PC-9 (cell line): Measurements from ENCODE around the gene ICA1. TPM values are rescaled to one million over a fixed set of nuclear protein-coding genes. Genes with fewer than 3 reads are reported as not detected.

Source experiments
- BruUV-seq: library from RNA; stranded (reverse); fragments of 400-500 nt; replicated peaks from 2 replicates; lab custom pipeline; 2021; lab: Mats Ljungman, UMichigan
- CTCF ChIA-PET: fragments of 300-600 bp; sonication (Branson Sonifier 250); formaldehyde crosslinking; loops from one replicate; lab custom pipeline; 2022; ENCODE audit warnings: antibody characterized with exemption; lab: Charles Lee
- POLR2A ChIA-PET: fragments of 300-600 bp; sonication (Branson Sonifier 250); formaldehyde crosslinking; loops from one replicate; lab custom pipeline; 2022; ENCODE audit warnings: antibody characterized with exemption; ENCODE audit not compliant: unreplicated experiment; lab: Charles Lee
- DNase-seq, 2 experiments: peaks; one replicate each; pipeline versions ENCODE4 v3.0.0 to v3.0.0-alpha.2; 2015 to 2022; ENCODE audit warnings: mixed read lengths in 1 of 2
- H2AFZ ChIP-seq: fragments of 200-600 bp; sonication (generic); 2 replicates; pipeline ENCODE4 v1.8.1; 2017; ENCODE audit warnings: antibody characterized with exemption
- H3F3A ChIP-seq: fragments of 200-600 bp; sonication (generic); 2 replicates; pipeline ENCODE4 v1.8.1; 2017; ENCODE audit warnings: antibody characterized with exemption, mild to moderate bottlenecking, low read depth; ENCODE audit not compliant: insufficient read depth
- H3K27ac ChIP-seq: fragments of 200-600 bp; sonication (generic); 2 replicates; pipeline ENCODE4 v1.6.1; 2016; ENCODE audit warnings: mixed run types
- H3K27me3 ChIP-seq: fragments of 200-600 bp; sonication (generic); 2 replicates; pipeline ENCODE4 v1.6.1; 2016; ENCODE audit warnings: low read depth, mixed run types; ENCODE audit not compliant: insufficient read depth
- H3K36me3 ChIP-seq: fragments of 200-600 bp; sonication (generic); 2 replicates; pipeline ENCODE4 v1.6.1; 2016; ENCODE audit warnings: low read depth, mixed run types
- H3K4me1 ChIP-seq: fragments of 200-600 bp; sonication (generic); replicated peaks from 2 replicates; pipeline ENCODE4 v1.6.1; 2016; ENCODE audit warnings: mixed run types; ENCODE audit not compliant: insufficient read depth
- H3K4me2 ChIP-seq: fragments of 200-600 bp; sonication (generic); 2 replicates; pipeline ENCODE4 v1.6.1; 2017; ENCODE audit warnings: mixed run types
- H3K4me3 ChIP-seq: fragments of 200-600 bp; sonication (generic); 2 replicates; pipeline ENCODE4 v1.6.1; 2016; ENCODE audit warnings: mixed run types
- H3K79me2 ChIP-seq: fragments of 200-600 bp; sonication (generic); 2 replicates; pipeline ENCODE4 v1.6.1; 2017; ENCODE audit warnings: low read depth, mixed run types
- H3K9me2 ChIP-seq: fragments of 200-600 bp; sonication (generic); 2 replicates; pipeline ENCODE4 v1.8.1; 2017; ENCODE audit warnings: mild to moderate bottlenecking; ENCODE audit not compliant: insufficient read depth
- H3K9me3 ChIP-seq: fragments of 200-600 bp; sonication (generic); 2 replicates; pipeline ENCODE4 v1.8.1; 2016; ENCODE audit warnings: low read depth; ENCODE audit not compliant: insufficient read depth
- H4K20me1 ChIP-seq: fragments of 200-600 bp; sonication (generic); 2 replicates; pipeline ENCODE4 v1.8.1; 2017; ENCODE audit not compliant: insufficient read depth
- CTCF ChIP-seq: fragments of 200-600 bp; sonication (generic); conservative IDR thresholded peaks from 2 replicates; pipeline ENCODE4 v1.6.1; 2017; ENCODE audit warnings: mixed run types, antibody characterized with exemption, mild to moderate bottlenecking, moderate library complexity
- EZH2 ChIP-seq: fragments of 200-600 bp; sonication (generic); IDR thresholded peaks from 2 replicates; pipeline ENCODE4 v1.8.0; 2017; ENCODE audit warnings: antibody characterized with exemption, low read depth
- intact Hi-C: fragments of 100-400 bp; cut with micrococcal nuclease; formaldehyde crosslinking; loops from one replicate; pipeline ENCODE4 v1.10.0; 2022; ENCODE audit not compliant: unreplicated experiment
- total RNA-seq: library from RNA; stranded (reverse); gene quantifications from 2 replicates; pipeline ENCODE4 v1.2.3, GENCODE V29; 2021

ICA1 gene
- total RNA-seq, 1 experiment from 2014 or later, result 33.8 TPM

GRCh38 chr7:8082762-8083161 lies 179.2 kb downstream of the ICA1 start:
- intact Hi-C loops, result no loop called here
- Histone ChIP-seq H3K36me3 (peaks cover 22% of the 10 kb centered on the region; the same call in 1 of the 2 replicates), H3K4me3 (no peak overlapping the region), H3K79me2 (no peaks in the 10 kb centered on the region), H3K4me1 (no peaks in the 10 kb centered on the region), H3K27ac (no peak overlapping the region), H3K27me3 (no peaks in the 10 kb centered on the region), H3K4me2 (no peak overlapping the region), H4K20me1 (0 out of 2 replicates have a peak, but pooled peaks cover 4% of the 10 kb centered on the region), H3K9me2 (no peaks in the 10 kb centered on the region), H2AFZ (no peak overlapping the region), H3F3A (peaks cover 4% of the 10 kb centered on the region; the same call in 1 of the 2 replicates), H3K9me3 (no peaks in the 10 kb centered on the region)
- BruUV-seq, result no TSS peak
- ChIA-PET CTCF (no interaction called here), POLR2A (no interaction called here)
- DNase-seq, result no peak
- TF ChIP-seq EZH2, result no peak
- no peak for TF ChIP-seq CTCF

GRCh38 chr7:8078418-8078817 lies 183.5 kb downstream of the ICA1 start:
- H2AFZ ChIP-seq, result no peak overlapping the region
- no peaks in the 10 kb centered on the region for H3K9me3 ChIP-seq
- BruUV-seq, result no TSS peak
- ChIA-PET POLR2A (no interaction called here), CTCF (no interaction called here)
- H3K9me2 ChIP-seq, result no peaks in the 10 kb centered on the region
- DNase-seq, result no peak
- H3K4me3 ChIP-seq, result no peak overlapping the region
- no peaks in the 10 kb centered on the region for H3K4me1 ChIP-seq
- intact Hi-C loops, result loop anchor here (5.0 kb wide), 1 partner anchor 396 kb away; no protein-coding TSS in a partner anchor
- no peak overlapping the region for H3K27ac ChIP-seq
- no peak for TF ChIP-seq EZH2
- TF ChIP-seq CTCF, result no peak
- H4K20me1 ChIP-seq, result no peaks in the 10 kb centered on the region
- H3K27me3 ChIP-seq, result no peaks in the 10 kb centered on the region
- H3K79me2 ChIP-seq, result no peaks in the 10 kb centered on the region
- H3F3A ChIP-seq, result peaks cover 4% of the 10 kb centered on the region; the same call in 1 of the 2 replicates
- no peaks in the 10 kb centered on the region for H3K36me3 ChIP-seq
- no peak overlapping the region for H3K4me2 ChIP-seq

GRCh38 chr7:8070451-8071180 lies 191.4 kb downstream of the ICA1 start:
- Histone ChIP-seq H3K79me2 (peaks cover 9% of the 10 kb centered on the region; the same call in 1 of the 2 replicates), H3F3A (no peaks in the 10 kb centered on the region), H3K4me2 (no peak overlapping the region), H2AFZ (no peak overlapping the region), H3K4me1 (peaks cover 8% of the 10 kb centered on the region), H3K9me3 (no peaks in the 10 kb centered on the region), H3K36me3 (0 out of 2 replicates have a peak, but pooled peaks cover 12% of the 10 kb centered on the region), H3K27me3 (no peaks in the 10 kb centered on the region), H3K4me3 (no peak overlapping the region), H3K9me2 (no peaks in the 10 kb centered on the region), H3K27ac (no peak overlapping the region), H4K20me1 (no peaks in the 10 kb centered on the region)
- DNase-seq, result no peak
- ChIA-PET CTCF (interaction anchor here (0.6 kb wide), 1 partner anchor 298 kb away, joined by 4 read pairs; no protein-coding TSS in a partner anchor), POLR2A (interaction anchor here (0.5 kb wide), 1 partner anchor 190 kb away, joined by 5 read pairs; no protein-coding TSS in a partner anchor)
- no TSS peak for BruUV-seq
- TF ChIP-seq CTCF (no peak), EZH2 (no peak)
- intact Hi-C loops, result no loop called here
